IPS DF 4.7 (cell line): ENCODE measurements around the gene DNAH14.
"Not testable (repeated sequence)": the region's sequence is repeated elsewhere in the genome, so short reads cannot be mapped to it uniquely, and the experiment has no call there.

Source experiments
- DNase-seq: peaks from one replicate; pipeline ENCODE4 v3.0.0-alpha.2; 2013; ENCODE audit warnings: low spot score; ENCODE audit errors: extremely low read depth

DNAH14 gene

GRCh38 chr1:225147791-225148190 is 218.3 kb downstream of the DNAH14 start:
- DNase-seq: not testable (repeated sequence)

- DNase-seq: no peak
These were observed 222.6 kb downstream of the DNAH14 start for GRCh38 chr1:225152061-225152460.

GRCh38 chr1:225155555-225155954 is 226.1 kb downstream of the DNAH14 start:
- DNase-seq: no peak

- DNase-seq: no peak
These were observed 226.8 kb downstream of the DNAH14 start for GRCh38 chr1:225156254-225156653.

GRCh38 chr1:225158291-225158690 is 228.8 kb downstream of the DNAH14 start:
- no peak for DNase-seq

- DNase-seq: no peak
These were observed 230.3 kb downstream of the DNAH14 start for GRCh38 chr1:225159793-225160192.

- not testable (repeated sequence) for DNase-seq
These were observed 247.9 kb downstream of the DNAH14 start for GRCh38 chr1:225177409-225177808.

- no peak for DNase-seq
These were observed 250.2 kb downstream of the DNAH14 start for GRCh38 chr1:225179686-225180085.

GRCh38 chr1:225182716-225183115 is 253.2 kb downstream of the DNAH14 start:
- no peak for DNase-seq

GRCh38 chr1:225191199-225191753 is 261.8 kb downstream of the DNAH14 start:
- no peak for DNase-seq

GRCh38 chr1:225201447-225201846 is 272.0 kb downstream of the DNAH14 start:
- no peak for DNase-seq

GRCh38 chr1:225207791-225208190 is 278.3 kb downstream of the DNAH14 start:
- DNase-seq: no peak

GRCh38 chr1:225209153-225209552 is 279.7 kb downstream of the DNAH14 start:
- DNase-seq: no peak

- not testable (repeated sequence) for DNase-seq
These were observed 280.7 kb downstream of the DNAH14 start for GRCh38 chr1:225210180-225210579.

GRCh38 chr1:225211694-225212442 is 282.4 kb downstream of the DNAH14 start:
- DNase-seq: not testable (repeated sequence)

- no peak for DNase-seq
These were observed 294.8 kb downstream of the DNAH14 start for GRCh38 chr1:225224287-225224686.

GRCh38 chr1:225225681-225226080 is 296.2 kb downstream of the DNAH14 start:
- no peak for DNase-seq

GRCh38 chr1:225228871-225229303 is 299.4 kb downstream of the DNAH14 start:
- no peak for DNase-seq

GRCh38 chr1:225229429-225229828 is 300.0 kb downstream of the DNAH14 start:
- DNase-seq: not testable (repeated sequence)

GRCh38 chr1:225230483-225230882 is 301.0 kb downstream of the DNAH14 start:
- DNase-seq: no peak

GRCh38 chr1:225232930-225233329 is 303.5 kb downstream of the DNAH14 start:
- DNase-seq: not testable (repeated sequence)

GRCh38 chr1:225242611-225243010 is 313.1 kb downstream of the DNAH14 start:
- no peak for DNase-seq

GRCh38 chr1:225250432-225250831 is 321.0 kb downstream of the DNAH14 start:
- DNase-seq: no peak
